Activated CD8-positive, alpha-beta T cell treated with anti-CD3 and anti-CD28 coated beads, Interleukin-2, amount 10 ng/mL, durations not matched to agents 7 days and 5 days (primary cell): ENCODE results near the gene ANKRD29. TPM values are rescaled to one million over a fixed set of nuclear protein-coding genes. Genes with fewer than 3 reads are reported as not detected.

Source experiments
- ATAC-seq: fragments of 150-1000 bp; cut with Tn5 transposase; one replicate; pipeline ENCODE4 v1.10.0; 2021; ENCODE audit warnings: moderate library complexity
- CTCF ChIA-PET: fragments of 350-600 bp; sonication (Branson Sonifier 250); formaldehyde crosslinking; loops from one replicate; lab custom pipeline; 2021; ENCODE audit warnings: antibody characterized with exemption; lab: Charles Lee
- POLR2A ChIA-PET: fragments of 350-600 bp; sonication (Branson Sonifier 250); formaldehyde crosslinking; loops from one replicate; lab custom pipeline; 2021; ENCODE audit warnings: antibody characterized with exemption; lab: Charles Lee
- DNase-seq: peaks from one replicate; pipeline ENCODE4 v3.0.0-alpha.2; 2020
- H3K27ac Mint-ChIP-seq: one replicate; pipeline ENCODE4 v1.8.0; 2021; ENCODE audit warnings: mild to moderate bottlenecking, mixed read lengths
- H3K27me3 Mint-ChIP-seq: one replicate; pipeline ENCODE4 v1.8.0; 2021; ENCODE audit warnings: low read depth, mixed read lengths
- H3K36me3 Mint-ChIP-seq: one replicate; pipeline ENCODE4 v1.8.0; 2021; ENCODE audit warnings: low read depth, mixed read lengths
- H3K4me1 Mint-ChIP-seq: one replicate; pipeline ENCODE4 v1.8.0; 2021; ENCODE audit warnings: low read depth, mixed read lengths
- H3K4me3 Mint-ChIP-seq: one replicate; pipeline ENCODE4 v1.8.0; 2021; ENCODE audit warnings: mild to moderate bottlenecking, mixed read lengths
- H3K9me3 Mint-ChIP-seq: one replicate; pipeline ENCODE4 v1.8.0; 2022; ENCODE audit warnings: mixed read lengths; ENCODE audit not compliant: insufficient read depth
- total RNA-seq, 2 experiments: library from RNA; stranded (reverse); gene quantifications; one replicate each; pipeline ENCODE4 v1.2.3, GENCODE V29; 2021

The ANKRD29 gene
- total RNA-seq, 2 experiments from 2014 or later = not detected

GRCh38 chr18:23682472-23682871 is 19.8 kb upstream of the ANKRD29 start:
- peaks cover 56% of the 10 kb centered on the region for H3K27me3 Mint-ChIP-seq
- ChIA-PET POLR2A (interaction anchor here (0.7 kb wide), 1 partner anchor 295 kb away, joined by 5 read pairs; no protein-coding TSS in a partner anchor), CTCF (interaction anchor here (1.0 kb wide), 1 partner anchor 61 kb away, joined by 7 read pairs; no protein-coding TSS in a partner anchor)
- no peaks in the 10 kb centered on the region for H3K9me3 Mint-ChIP-seq
- ATAC-seq = no peak
- H3K4me3 Mint-ChIP-seq = no peak overlapping the region
- DNase-seq = no peak
- no peaks in the 10 kb centered on the region for H3K36me3 Mint-ChIP-seq
- H3K4me1 Mint-ChIP-seq = no peaks in the 10 kb centered on the region
- no peak overlapping the region for H3K27ac Mint-ChIP-seq

DNA sequence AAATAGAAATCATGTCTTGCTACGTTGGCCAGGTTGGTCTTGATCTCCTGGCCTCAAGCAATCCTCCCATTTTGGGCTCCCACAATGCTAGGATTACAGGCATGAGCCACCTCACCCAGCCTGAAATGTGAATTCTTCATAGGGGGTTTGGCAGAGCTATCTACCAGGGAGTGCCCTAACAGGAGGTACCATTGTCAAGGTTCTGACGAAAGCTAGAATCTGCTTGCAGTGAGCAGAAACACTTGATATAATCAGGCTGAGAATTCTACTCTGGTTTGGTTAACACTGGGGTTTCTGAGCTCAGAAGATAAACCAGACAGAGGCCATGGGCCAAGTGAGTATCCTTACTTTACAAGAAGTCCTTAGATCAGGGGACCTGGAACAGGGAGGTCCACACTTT is 19.3 kb upstream of the ANKRD29 start:
- Mint-ChIP-seq H3K4me1 (no peaks in the 10 kb centered on the region), H3K36me3 (no peaks in the 10 kb centered on the region), H3K27ac (no peak overlapping the region), H3K9me3 (no peaks in the 10 kb centered on the region), H3K4me3 (no peak overlapping the region), H3K27me3 (peaks cover 56% of the 10 kb centered on the region)
- ChIA-PET POLR2A (no interaction called here), CTCF (interaction anchor here (1.0 kb wide), 1 partner anchor 60 kb away, joined by 7 read pairs; no protein-coding TSS in a partner anchor)
- ATAC-seq = no peak
- no peak for DNase-seq

DNA sequence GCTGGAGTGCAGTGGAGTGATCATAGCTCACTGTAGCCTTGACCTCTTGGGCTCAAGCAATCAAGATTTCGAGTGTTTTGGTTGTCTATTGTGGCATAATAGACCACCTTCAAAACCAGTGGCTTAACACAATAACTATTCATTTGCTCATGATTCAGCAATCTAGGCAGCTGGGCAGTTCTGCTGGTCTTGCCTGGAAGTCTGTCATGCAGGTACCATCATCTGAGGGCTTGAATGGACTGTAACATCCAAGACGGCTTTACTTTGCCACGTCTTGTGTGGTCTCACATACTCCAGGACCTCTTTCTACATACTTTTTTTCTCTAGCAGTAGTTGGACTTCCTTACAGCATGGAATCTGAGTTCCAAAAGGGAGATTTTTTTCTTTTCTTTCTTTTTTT is 13.2 kb upstream of the ANKRD29 start:
- Mint-ChIP-seq H3K4me1 (no peaks in the 10 kb centered on the region), H3K4me3 (no peak overlapping the region), H3K27me3 (peaks cover 46% of the 10 kb centered on the region), H3K9me3 (no peaks in the 10 kb centered on the region), H3K36me3 (no peaks in the 10 kb centered on the region), H3K27ac (no peak overlapping the region)
- ChIA-PET POLR2A (no interaction called here), CTCF (interaction anchor here (1.7 kb wide), 1 partner anchor 27 kb away, joined by 3 read pairs; no protein-coding TSS in a partner anchor)
- ATAC-seq = no peak
- no peak for DNase-seq

DNA sequence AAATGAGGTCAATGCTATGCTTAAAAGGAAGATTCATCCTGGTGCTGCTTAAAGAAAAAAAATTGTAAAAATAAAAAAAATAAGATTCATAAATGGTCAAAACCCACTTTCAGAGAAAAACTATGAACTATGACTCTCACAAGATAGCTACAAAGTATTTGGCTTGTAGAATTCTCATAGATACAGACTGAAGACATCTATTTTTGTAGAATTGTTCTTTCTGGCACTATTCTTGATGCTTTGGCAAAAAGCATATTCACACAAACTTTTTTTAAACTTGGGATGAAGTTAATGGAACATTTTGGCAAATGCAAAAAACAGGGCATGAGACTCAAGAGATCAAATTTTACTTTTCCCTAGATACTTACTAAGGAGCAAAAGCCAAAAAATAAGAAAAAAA is 12.5 kb upstream of the ANKRD29 start:
- H3K27ac Mint-ChIP-seq = no peak overlapping the region
- H3K27me3 Mint-ChIP-seq = peaks cover 42% of the 10 kb centered on the region
- CTCF ChIA-PET = interaction anchor here (1.7 kb wide), 1 partner anchor 28 kb away, joined by 3 read pairs; no protein-coding TSS in a partner anchor
- H3K4me1 Mint-ChIP-seq = no peaks in the 10 kb centered on the region
- H3K36me3 Mint-ChIP-seq = no peaks in the 10 kb centered on the region
- H3K9me3 Mint-ChIP-seq = no peaks in the 10 kb centered on the region
- DNase-seq = no peak
- POLR2A ChIA-PET = no interaction called here
- H3K4me3 Mint-ChIP-seq = no peak overlapping the region
- no peak for ATAC-seq

GRCh38 chr18:23673725-23674124 is 11.0 kb upstream of the ANKRD29 start:
- Mint-ChIP-seq H3K27ac (no peak overlapping the region), H3K4me3 (no peak overlapping the region), H3K9me3 (no peaks in the 10 kb centered on the region), H3K27me3 (peaks cover 46% of the 10 kb centered on the region), H3K36me3 (no peaks in the 10 kb centered on the region), H3K4me1 (no peaks in the 10 kb centered on the region)
- ATAC-seq (no peak), DNase-seq (no peak)
- ChIA-PET CTCF (no interaction called here), POLR2A (no interaction called here)

GRCh38 chr18:23671564-23671963 is 8.9 kb upstream of the ANKRD29 start:
- H3K36me3 Mint-ChIP-seq = no peaks in the 10 kb centered on the region
- H3K9me3 Mint-ChIP-seq = no peaks in the 10 kb centered on the region
- peaks cover 45% of the 10 kb centered on the region for H3K27me3 Mint-ChIP-seq
- no peak for ATAC-seq
- CTCF ChIA-PET = no interaction called here
- no peak overlapping the region for H3K27ac Mint-ChIP-seq
- no peak for DNase-seq
- no peaks in the 10 kb centered on the region for H3K4me1 Mint-ChIP-seq
- POLR2A ChIA-PET = no interaction called here
- no peak overlapping the region for H3K4me3 Mint-ChIP-seq

DNA sequence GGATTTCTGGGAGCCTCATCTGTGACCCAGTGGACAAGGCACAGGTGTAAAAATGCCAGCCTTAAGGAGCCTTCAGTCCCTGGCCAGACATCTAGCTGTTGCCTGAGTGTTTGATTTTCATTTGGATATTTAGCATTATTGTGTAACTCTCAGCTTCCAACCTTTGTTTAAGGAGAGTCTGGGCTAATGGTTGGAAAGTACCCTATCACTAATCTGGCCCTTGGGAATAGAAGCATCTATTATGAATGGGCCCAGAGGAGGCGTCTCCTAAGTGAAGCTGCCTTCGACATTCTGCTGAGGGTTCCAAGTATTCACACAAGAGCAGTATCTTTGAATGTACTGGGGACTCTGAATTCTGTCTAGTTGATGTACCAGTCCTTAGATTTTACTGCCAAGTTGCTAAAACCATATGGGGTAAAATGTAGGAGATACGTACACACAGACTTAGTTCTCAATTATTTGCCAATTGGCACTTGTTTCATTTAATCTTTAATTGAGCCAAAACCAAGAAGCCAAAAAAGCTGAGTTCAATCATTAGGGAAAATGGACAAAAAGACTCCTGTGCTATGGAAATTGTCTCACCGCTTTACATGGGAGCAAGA is 7.2 kb upstream of the ANKRD29 start:
- ATAC-seq (no peak), DNase-seq (no peak)
- peaks cover 42% of the 10 kb centered on the region for H3K27me3 Mint-ChIP-seq
- peaks cover 4% of the 10 kb centered on the region for H3K4me1 Mint-ChIP-seq
- no peak overlapping the region for H3K27ac Mint-ChIP-seq
- no peak overlapping the region for H3K4me3 Mint-ChIP-seq
- H3K36me3 Mint-ChIP-seq = no peaks in the 10 kb centered on the region
- ChIA-PET POLR2A (no interaction called here), CTCF (no interaction called here)
- H3K9me3 Mint-ChIP-seq = no peaks in the 10 kb centered on the region

DNA sequence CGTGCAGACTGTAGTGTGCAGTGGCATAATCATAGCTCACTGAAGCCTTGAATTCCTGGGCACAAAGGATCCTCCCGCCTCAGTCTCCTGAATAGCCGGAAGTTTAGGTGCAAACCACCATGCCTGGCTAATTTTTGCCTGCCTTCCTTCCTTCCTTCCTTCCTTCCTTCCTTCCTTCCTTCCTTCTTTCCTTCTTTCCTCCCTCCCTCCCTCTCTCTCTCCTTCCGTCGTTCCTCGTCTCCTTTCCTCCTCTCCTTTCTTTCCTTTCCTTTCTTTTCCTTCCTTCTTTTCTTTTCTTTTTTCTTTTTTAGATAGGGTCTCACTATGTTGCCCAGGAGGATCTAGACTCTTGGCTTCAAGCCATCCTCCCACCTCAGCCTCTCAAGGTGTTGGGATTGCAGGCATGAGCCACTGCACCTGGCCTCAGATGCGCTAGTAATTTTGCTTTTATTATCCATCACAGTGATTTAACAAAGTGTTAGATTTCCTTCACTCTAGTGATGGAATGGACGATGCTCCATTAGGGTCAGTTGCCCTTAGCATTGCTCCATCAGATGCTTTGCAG is 6.6 kb upstream of the ANKRD29 start:
- Mint-ChIP-seq H3K4me1 (peaks cover 10% of the 10 kb centered on the region), H3K9me3 (no peaks in the 10 kb centered on the region), H3K4me3 (no peak overlapping the region), H3K27ac (no peak overlapping the region), H3K27me3 (peaks cover 48% of the 10 kb centered on the region), H3K36me3 (no peaks in the 10 kb centered on the region)
- ChIA-PET POLR2A (no interaction called here), CTCF (no interaction called here)
- DNase-seq (no peak), ATAC-seq (no peak)

- ChIA-PET POLR2A (no interaction called here), CTCF (no interaction called here)
- Mint-ChIP-seq H3K36me3 (no peaks in the 10 kb centered on the region), H3K9me3 (no peaks in the 10 kb centered on the region), H3K27me3 (peaks cover 45% of the 10 kb centered on the region), H3K4me1 (peaks cover 10% of the 10 kb centered on the region), H3K27ac (no peak overlapping the region), H3K4me3 (no peak overlapping the region)
- ATAC-seq (no peak), DNase-seq (no peak)
Observed at GRCh38 chr18:23668731-23669130, 6.0 kb upstream of the ANKRD29 start.

DNA sequence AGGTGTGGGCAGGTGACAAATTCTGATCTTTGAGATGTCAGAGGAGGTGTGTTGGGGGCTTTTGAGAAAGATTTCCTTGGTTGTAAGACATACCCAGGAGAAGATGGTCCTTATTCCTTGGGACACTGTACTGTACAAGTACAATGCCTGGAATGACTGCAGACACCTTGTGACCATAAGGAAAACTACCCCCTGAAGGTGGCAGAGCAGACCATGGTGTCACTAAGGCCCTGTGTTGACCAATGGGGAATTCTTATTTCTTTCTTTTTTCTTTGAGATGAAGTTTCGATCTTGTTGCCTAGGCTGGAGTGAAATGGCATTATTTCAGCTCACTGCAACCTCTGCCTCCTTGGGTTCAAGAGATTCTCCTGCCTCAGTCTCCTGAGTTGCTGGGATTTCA is 4.4 kb upstream of the ANKRD29 start:
- ChIA-PET POLR2A (no interaction called here), CTCF (no interaction called here)
- H3K27me3 Mint-ChIP-seq = peaks cover 49% of the 10 kb centered on the region
- DNase-seq = no peak
- no peaks in the 10 kb centered on the region for H3K36me3 Mint-ChIP-seq
- H3K4me1 Mint-ChIP-seq = peaks cover 19% of the 10 kb centered on the region
- H3K4me3 Mint-ChIP-seq = no peak overlapping the region
- no peak for ATAC-seq
- no peaks in the 10 kb centered on the region for H3K9me3 Mint-ChIP-seq
- no peak overlapping the region for H3K27ac Mint-ChIP-seq

GRCh38 chr18:23664674-23665073 is 2.0 kb upstream of the ANKRD29 start:
- ATAC-seq (no peak), DNase-seq (no peak)
- Mint-ChIP-seq H3K9me3 (no peaks in the 10 kb centered on the region), H3K27ac (no peak overlapping the region), H3K27me3 (peaks cover 59% of the 10 kb centered on the region), H3K4me3 (no peak overlapping the region), H3K4me1 (peaks cover 25% of the 10 kb centered on the region), H3K36me3 (no peaks in the 10 kb centered on the region)
- POLR2A ChIA-PET = no interaction called here
- CTCF ChIA-PET = no interaction called here

GRCh38 chr18:23661735-23662308 is 889 bp downstream of the ANKRD29 start:
- H3K36me3 Mint-ChIP-seq = no peaks in the 10 kb centered on the region
- peaks cover 67% of the 10 kb centered on the region for H3K27me3 Mint-ChIP-seq
- CTCF ChIA-PET = interaction anchor here (0.6 to 1.6 kb wide), 2 partner anchors 40 to 688 kb away, joined by 3 read pairs; no protein-coding TSS in a partner anchor
- no peak overlapping the region for H3K27ac Mint-ChIP-seq
- no peak for ATAC-seq
- no peak for DNase-seq
- POLR2A ChIA-PET = no interaction called here
- peaks cover 25% of the 10 kb centered on the region for H3K4me1 Mint-ChIP-seq
- no peaks in the 10 kb centered on the region for H3K9me3 Mint-ChIP-seq
- peak overlapping the region; percentile 51 for H3K4me3 Mint-ChIP-seq
